Measurements from ENCODE around the gene AQR.

DNA sequence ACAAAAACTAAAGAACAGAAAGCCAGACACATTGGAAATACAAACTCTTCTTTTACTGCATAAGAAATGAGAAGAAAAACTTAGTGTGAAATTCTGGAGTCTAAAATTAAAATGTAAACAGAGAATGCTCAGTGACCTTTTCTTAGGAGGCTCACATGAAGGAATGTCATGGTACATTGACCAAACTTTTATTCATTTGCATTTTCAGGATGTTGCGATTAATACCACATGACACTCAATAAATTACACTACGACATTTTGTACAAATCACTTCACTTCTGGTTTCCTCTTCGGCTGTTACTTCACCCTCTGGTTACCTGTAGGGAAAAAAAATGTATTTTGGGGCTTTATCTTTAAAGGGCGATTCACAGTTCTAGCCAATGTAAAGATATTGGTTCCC, 117.8 kb downstream of the AQR start:
- TF ChIP-seq, protein P1, sequence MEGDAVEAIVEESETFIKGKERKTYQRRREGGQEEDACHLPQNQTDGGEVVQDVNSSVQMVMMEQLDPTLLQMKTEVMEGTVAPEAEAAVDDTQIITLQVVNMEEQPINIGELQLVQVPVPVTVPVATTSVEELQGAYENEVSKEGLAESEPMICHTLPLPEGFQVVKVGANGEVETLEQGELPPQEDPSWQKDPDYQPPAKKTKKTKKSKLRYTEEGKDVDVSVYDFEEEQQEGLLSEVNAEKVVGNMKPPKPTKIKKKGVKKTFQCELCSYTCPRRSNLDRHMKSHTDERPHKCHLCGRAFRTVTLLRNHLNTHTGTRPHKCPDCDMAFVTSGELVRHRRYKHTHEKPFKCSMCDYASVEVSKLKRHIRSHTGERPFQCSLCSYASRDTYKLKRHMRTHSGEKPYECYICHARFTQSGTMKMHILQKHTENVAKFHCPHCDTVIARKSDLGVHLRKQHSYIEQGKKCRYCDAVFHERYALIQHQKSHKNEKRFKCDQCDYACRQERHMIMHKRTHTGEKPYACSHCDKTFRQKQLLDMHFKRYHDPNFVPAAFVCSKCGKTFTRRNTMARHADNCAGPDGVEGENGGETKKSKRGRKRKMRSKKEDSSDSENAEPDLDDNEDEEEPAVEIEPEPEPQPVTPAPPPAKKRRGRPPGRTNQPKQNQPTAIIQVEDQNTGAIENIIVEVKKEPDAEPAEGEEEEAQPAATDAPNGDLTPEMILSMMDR (IDR thresholded peaks at IDR 0.05), result no peak
- TF ChIP-seq SIN3A (IDR thresholded peaks at IDR 0.05; ENCODE audit: borderline replicate concordance, insufficient read depth, low read depth, low read length) (no peak), POLR2AphosphoS5 (IDR thresholded peaks at IDR 0.05; ENCODE audit: low read depth, low read length) (no peak)
- TF ChIP-seq, protein P2, sequence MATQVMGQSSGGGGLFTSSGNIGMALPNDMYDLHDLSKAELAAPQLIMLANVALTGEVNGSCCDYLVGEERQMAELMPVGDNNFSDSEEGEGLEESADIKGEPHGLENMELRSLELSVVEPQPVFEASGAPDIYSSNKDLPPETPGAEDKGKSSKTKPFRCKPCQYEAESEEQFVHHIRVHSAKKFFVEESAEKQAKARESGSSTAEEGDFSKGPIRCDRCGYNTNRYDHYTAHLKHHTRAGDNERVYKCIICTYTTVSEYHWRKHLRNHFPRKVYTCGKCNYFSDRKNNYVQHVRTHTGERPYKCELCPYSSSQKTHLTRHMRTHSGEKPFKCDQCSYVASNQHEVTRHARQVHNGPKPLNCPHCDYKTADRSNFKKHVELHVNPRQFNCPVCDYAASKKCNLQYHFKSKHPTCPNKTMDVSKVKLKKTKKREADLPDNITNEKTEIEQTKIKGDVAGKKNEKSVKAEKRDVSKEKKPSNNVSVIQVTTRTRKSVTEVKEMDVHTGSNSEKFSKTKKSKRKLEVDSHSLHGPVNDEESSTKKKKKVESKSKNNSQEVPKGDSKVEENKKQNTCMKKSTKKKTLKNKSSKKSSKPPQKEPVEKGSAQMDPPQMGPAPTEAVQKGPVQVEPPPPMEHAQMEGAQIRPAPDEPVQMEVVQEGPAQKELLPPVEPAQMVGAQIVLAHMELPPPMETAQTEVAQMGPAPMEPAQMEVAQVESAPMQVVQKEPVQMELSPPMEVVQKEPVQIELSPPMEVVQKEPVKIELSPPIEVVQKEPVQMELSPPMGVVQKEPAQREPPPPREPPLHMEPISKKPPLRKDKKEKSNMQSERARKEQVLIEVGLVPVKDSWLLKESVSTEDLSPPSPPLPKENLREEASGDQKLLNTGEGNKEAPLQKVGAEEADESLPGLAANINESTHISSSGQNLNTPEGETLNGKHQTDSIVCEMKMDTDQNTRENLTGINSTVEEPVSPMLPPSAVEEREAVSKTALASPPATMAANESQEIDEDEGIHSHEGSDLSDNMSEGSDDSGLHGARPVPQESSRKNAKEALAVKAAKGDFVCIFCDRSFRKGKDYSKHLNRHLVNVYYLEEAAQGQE (IDR thresholded peaks at IDR 0.05; ENCODE audit: insufficient read depth in 1 of 2, low read depth in 2 of 2, low read length in 1 of 2), result no peak
